ENCODE data around the gene CSRP1.
"Not testable (repeated sequence)": the region's sequence is repeated elsewhere in the genome, so short reads cannot be mapped to it uniquely, and the experiment has no call there.

CSRP1 gene

GRCh38 chr1:201537891-201538611 lies 31.1 kb upstream of the CSRP1 start:
- DNase-seq (ENCODE audit: low read depth) = no peak

- DNase-seq (ENCODE audit: low read depth) = no peak
These were observed 30.5 kb upstream of the CSRP1 start for GRCh38 chr1:201537467-201537866.

- no peak for DNase-seq (ENCODE audit: low read depth)
These were observed 30.1 kb upstream of the CSRP1 start for GRCh38 chr1:201537028-201537427.

GRCh38 chr1:201536558-201536957 lies 29.6 kb upstream of the CSRP1 start:
- peak; percentile 79 for DNase-seq (ENCODE audit: low read depth)

GRCh38 chr1:201535919-201536245 lies 29.0 kb upstream of the CSRP1 start:
- DNase-seq (ENCODE audit: low read depth) = no peak

GRCh38 chr1:201535046-201535918 lies 28.4 kb upstream of the CSRP1 start:
- DNase-seq (ENCODE audit: low read depth) = no peak

- DNase-seq (ENCODE audit: low read depth) = no peak
These were observed 26.9 kb upstream of the CSRP1 start for GRCh38 chr1:201533836-201534235.

- no peak for DNase-seq (ENCODE audit: low read depth)
These were observed 24.9 kb upstream of the CSRP1 start for GRCh38 chr1:201531551-201532425.

- no peak for DNase-seq (ENCODE audit: low read depth)
These were observed 24.0 kb upstream of the CSRP1 start for GRCh38 chr1:201530741-201531531.

- no peak for DNase-seq (ENCODE audit: low read depth)
These were observed 21.8 kb upstream of the CSRP1 start for GRCh38 chr1:201528631-201529252.

- DNase-seq (ENCODE audit: low read depth) = no peak
These were observed 21.0 kb upstream of the CSRP1 start for GRCh38 chr1:201527879-201528278.

GRCh38 chr1:201525193-201525778 lies 18.4 kb upstream of the CSRP1 start:
- no peak for DNase-seq (ENCODE audit: low read depth)

- DNase-seq (ENCODE audit: low read depth) = not testable (repeated sequence)
These were observed 13.2 kb upstream of the CSRP1 start for GRCh38 chr1:201520046-201520575.

- DNase-seq (ENCODE audit: low read depth) = no peak
These were observed 11.1 kb upstream of the CSRP1 start for GRCh38 chr1:201518071-201518470.

- no peak for DNase-seq (ENCODE audit: low read depth)
These were observed 10.7 kb upstream of the CSRP1 start for GRCh38 chr1:201517631-201518030.

- no peak for DNase-seq (ENCODE audit: low read depth)
These were observed 9.7 kb upstream of the CSRP1 start for GRCh38 chr1:201516511-201517127.

- no peak for DNase-seq (ENCODE audit: low read depth)
These were observed 9.0 kb upstream of the CSRP1 start for GRCh38 chr1:201515895-201516294.

- no peak for DNase-seq (ENCODE audit: low read depth)
These were observed 8.3 kb upstream of the CSRP1 start for GRCh38 chr1:201515062-201515750.

GRCh38 chr1:201514466-201514865 lies 7.5 kb upstream of the CSRP1 start:
- no peak for DNase-seq (ENCODE audit: low read depth)
